HEK293 (cell line): Measurements from ENCODE around the gene PIGH.

Experiments
- CTCF ChIA-PET: fragments of 350-600 bp; formaldehyde crosslinking; extraction: SDS; loops from one replicate; lab custom pipeline; 2021; ENCODE audit warnings: antibody characterized with exemption; lab: Yijun Ruan, JAX
- POLR2A ChIA-PET: fragments of 300-600 bp; formaldehyde crosslinking; extraction: SDS; loops from one replicate; lab custom pipeline; 2020; ENCODE audit warnings: antibody characterized with exemption, inconsistent platforms; lab: Yijun Ruan, JAX
- H3K27ac ChIP-seq: fragments of 200-500 bp; sonication (Bioruptor generic); 2 replicates; pipeline ENCODE4 v1.5.1; 2014; ENCODE audit warnings: low read depth, low read length, control low read depth, inconsistent platforms; ENCODE audit errors: extremely low read depth
- H3K36me3 ChIP-seq, 2 experiments: fragments of 200-500 bp in 1 of 2; sonication (Bioruptor generic) in 1 of 2; 1 replicate in 1 of 2; 2 replicates in 1 of 2; pipeline ENCODE4 v1.5.1; 2014 to 2017; ENCODE audit warnings: inconsistent platforms in 2 of 2, low read length in 2 of 2; ENCODE audit not compliant: control insufficient read depth in 2 of 2, insufficient read depth in 1 of 2
- H3K4me1 ChIP-seq: fragments of 200-500 bp; sonication (Bioruptor generic); 2 replicates; pipeline ENCODE4 v1.5.1; 2014; ENCODE audit warnings: mild to moderate bottlenecking, low read length, inconsistent platforms; ENCODE audit not compliant: control insufficient read depth, insufficient read depth
- H3K4me3 ChIP-seq: 2 replicates; pipeline ENCODE4 v1.5.1; 2011; ENCODE audit warnings: low read depth, mild to moderate bottlenecking, control low read depth, low read length, moderate library complexity
- H3K9me3 ChIP-seq: fragments of 200-500 bp; sonication (Bioruptor generic); 2 replicates; pipeline ENCODE4 v1.5.1; 2014; ENCODE audit warnings: low read depth, low read length, inconsistent platforms; ENCODE audit not compliant: control insufficient read depth, insufficient read depth
- BCL11B ChIP-seq: fragments of 450-650 bp; formaldehyde crosslinking; IDR thresholded peaks from 2 replicates; pipeline ENCODE4 v1.5.1; 2016; ENCODE audit warnings: low read depth, missing biosample characterization, missing genetic modification characterization
- GLI4 ChIP-seq: fragments of 450-650 bp; formaldehyde crosslinking; IDR thresholded peaks from 2 replicates; pipeline ENCODE4 v1.5.1; 2016; ENCODE audit warnings: missing biosample characterization, missing genetic modification characterization
- MYNN ChIP-seq: fragments of 450-650 bp; formaldehyde crosslinking; IDR thresholded peaks from 2 replicates; pipeline ENCODE4 v1.5.1; 2016; ENCODE audit warnings: missing biosample characterization, missing genetic modification characterization, borderline replicate concordance
- OVOL3 ChIP-seq: fragments of 450-650 bp; formaldehyde crosslinking; IDR thresholded peaks from 2 replicates; pipeline ENCODE4 v1.5.1; 2016; ENCODE audit warnings: missing biosample characterization, missing genetic modification characterization
- PRDM1 ChIP-seq: fragments of 450-650 bp; formaldehyde crosslinking; IDR thresholded peaks from 2 replicates; pipeline ENCODE4; 2016; ENCODE audit warnings: missing biosample characterization, missing genetic modification characterization
- PRDM4 ChIP-seq: fragments of 450-650 bp; formaldehyde crosslinking; IDR thresholded peaks from 2 replicates; pipeline ENCODE4 v1.5.1; 2017; ENCODE audit warnings: missing biosample characterization, missing genetic modification characterization
- ZNF146 ChIP-seq: fragments of 450-650 bp; formaldehyde crosslinking; IDR thresholded peaks from 2 replicates; pipeline ENCODE4 v1.5.1; 2016; ENCODE audit warnings: missing biosample characterization, missing genetic modification characterization
- ZNF211 ChIP-seq: fragments of 450-650 bp; formaldehyde crosslinking; IDR thresholded peaks from 2 replicates; pipeline ENCODE4 v1.5.1; 2016; ENCODE audit warnings: low read depth, missing biosample characterization, missing genetic modification characterization
- ZNF221 ChIP-seq: fragments of 450-650 bp; formaldehyde crosslinking; IDR thresholded peaks from 2 replicates; pipeline ENCODE4 v1.5.1; 2017; ENCODE audit warnings: missing biosample characterization, missing genetic modification characterization, borderline replicate concordance
- ZNF280C ChIP-seq: fragments of 450-650 bp; formaldehyde crosslinking; IDR thresholded peaks from 2 replicates; pipeline ENCODE4 v1.5.1; 2016; ENCODE audit warnings: missing biosample characterization, missing genetic modification characterization
- ZNF292 ChIP-seq: fragments of 450-650 bp; formaldehyde crosslinking; IDR thresholded peaks from 2 replicates; pipeline ENCODE4 v1.5.1; 2016; ENCODE audit warnings: low read depth, missing biosample characterization, missing genetic modification characterization, borderline replicate concordance
- ZNF302 ChIP-seq: fragments of 450-650 bp; formaldehyde crosslinking; IDR thresholded peaks from 2 replicates; pipeline ENCODE4 v1.5.1; 2016; ENCODE audit warnings: missing biosample characterization, missing genetic modification characterization, low read depth
- ZNF404 ChIP-seq: fragments of 450-650 bp; formaldehyde crosslinking; IDR thresholded peaks from 2 replicates; pipeline ENCODE4 v1.5.1; 2017; ENCODE audit warnings: missing biosample characterization, missing genetic modification characterization
- ZNF449 ChIP-seq: fragments of 450-650 bp; formaldehyde crosslinking; IDR thresholded peaks from 2 replicates; pipeline ENCODE4 v1.5.1; 2017; ENCODE audit warnings: missing biosample characterization, mild to moderate bottlenecking, missing genetic modification characterization, moderate library complexity
- ZNF488 ChIP-seq: fragments of 450-650 bp; formaldehyde crosslinking; IDR thresholded peaks from 2 replicates; pipeline ENCODE4 v1.5.1; 2016; ENCODE audit warnings: missing biosample characterization, missing genetic modification characterization
- ZNF501 ChIP-seq: fragments of 450-650 bp; formaldehyde crosslinking; IDR thresholded peaks from 2 replicates; pipeline ENCODE4 v1.5.1; 2016; ENCODE audit warnings: missing biosample characterization, missing genetic modification characterization
- ZNF624 ChIP-seq: fragments of 450-650 bp; formaldehyde crosslinking; IDR thresholded peaks from 2 replicates; pipeline ENCODE4 v1.5.1; 2017; ENCODE audit warnings: missing biosample characterization, missing genetic modification characterization
- ZNF677 ChIP-seq: fragments of 450-650 bp; IDR thresholded peaks from 2 replicates; pipeline ENCODE4 v1.5.0; 2018; ENCODE audit warnings: missing biosample characterization, mild to moderate bottlenecking, missing genetic modification characterization, moderate library complexity
- ZNF830 ChIP-seq: fragments of 450-650 bp; IDR thresholded peaks from 2 replicates; pipeline ENCODE4 v1.5.0; 2018; ENCODE audit warnings: missing biosample characterization, missing genetic modification characterization, low read depth, mild to moderate bottlenecking, moderate library complexity
- ZNF843 ChIP-seq: fragments of 450-650 bp; formaldehyde crosslinking; IDR thresholded peaks from 2 replicates; pipeline ENCODE4 v1.5.1; 2016; ENCODE audit warnings: missing biosample characterization, missing genetic modification characterization

Gene PIGH

GRCh38 chr14:67551123-67551522 is 48.9 kb downstream of the PIGH start (continued):
- no peak for TF ChIP-seq PRDM4 (tag by site-specific recombination)

GRCh38 chr14:67549734-67550133 is 50.3 kb downstream of the PIGH start:
- H3K9me3 ChIP-seq, result no peaks in the 10 kb centered on the region
- no peak overlapping the region for H3K4me3 ChIP-seq
- ChIA-PET POLR2A (interaction anchor here (0.6 kb wide), 1 partner anchor 116 kb away, joined by 5 read pairs; no protein-coding TSS in a partner anchor), CTCF (interaction anchor here (1.4 kb wide), 1 partner anchor 22 kb away, joined by 6 read pairs; no protein-coding TSS in a partner anchor)
- H3K27ac ChIP-seq, result no peak overlapping the region
- peaks cover 8 to 12% of the 10 kb centered on the region in 2 experiments for H3K36me3 ChIP-seq
- no peak for TF ChIP-seq MYNN (tag by site-specific recombination)
- no peak for TF ChIP-seq ZNF624 (tag by site-specific recombination)
- no peak for TF ChIP-seq ZNF488 (tag by site-specific recombination)
- no peak for TF ChIP-seq BCL11B (tag by site-specific recombination)
- TF ChIP-seq ZNF146 (tag by site-specific recombination), result no peak
- TF ChIP-seq ZNF830 (tag by site-specific recombination), result no peak
- TF ChIP-seq PRDM1, result no peak
- no peak for TF ChIP-seq GLI4 (tag by site-specific recombination)
- no peak for TF ChIP-seq ZNF292 (tag by site-specific recombination)
- TF ChIP-seq ZNF677, result no peak
- TF ChIP-seq ZNF449, result no peak
- no peak for TF ChIP-seq ZNF302 (tag by site-specific recombination)
- no peak for TF ChIP-seq ZNF843 (tag by site-specific recombination)
- TF ChIP-seq ZNF211 (tag by site-specific recombination), result no peak
- no peak for TF ChIP-seq ZNF221
- TF ChIP-seq OVOL3 (tag by site-specific recombination), result no peak
- no peak for TF ChIP-seq ZNF280C (tag by site-specific recombination)
- TF ChIP-seq ZNF501 (tag by site-specific recombination), result no peak
- TF ChIP-seq ZNF404 (tag by site-specific recombination), result no peak
- TF ChIP-seq, all 188 proteins: peak for 0
- H3K4me1 ChIP-seq, result no peaks in the 10 kb centered on the region
